GM21529 (cell line): Measurements from ENCODE around the gene CYP3A7.
"Not testable (repeated sequence)": the region's sequence is repeated elsewhere in the genome, so short reads cannot be mapped to it uniquely, and the experiment has no call there.

Experiments
- ATAC-seq: cut with Tn5 transposase; IDR thresholded peaks from one replicate; pipeline ENCODE4 v1.9.1; 2021; ENCODE audit not compliant: unreplicated experiment

The CYP3A7 gene

GRCh38 chr7:99734987-99735386 is at the start of gene CYP3A7:
CYP3A7 (minus strand) TSS chr7:99735196; CDS start chr7:99735093, 103 bp downstream.
- no peak for ATAC-seq

- no peak for ATAC-seq
Measured at GRCh38 chr7:99784007-99784406, 49.0 kb upstream of the CYP3A7 start, which contains the start of gene CYP3A4. CYP3A4 (minus strand) TSS chr7:99784184; CDS start chr7:99784081, 103 bp downstream.

- ATAC-seq = no peak
Measured at GRCh38 chr7:99782012-99782953, 47.3 kb upstream of the CYP3A7 start.

- ATAC-seq = no peak
Measured at GRCh38 chr7:99780588-99780987, 45.6 kb upstream of the CYP3A7 start.

GRCh38 chr7:99779949-99780348 is 45.0 kb upstream of the CYP3A7 start:
- ATAC-seq = no peak

GRCh38 chr7:99778880-99779279 is 43.9 kb upstream of the CYP3A7 start:
- ATAC-seq = no peak

- ATAC-seq = not testable (repeated sequence)
Measured at GRCh38 chr7:99773395-99773794, 38.4 kb upstream of the CYP3A7 start.

- no peak for ATAC-seq
Measured at GRCh38 chr7:99772565-99772964, 37.6 kb upstream of the CYP3A7 start.

- not testable (repeated sequence) for ATAC-seq
Measured at GRCh38 chr7:99769494-99769893, 34.5 kb upstream of the CYP3A7 start.

- ATAC-seq = no peak
Measured at GRCh38 chr7:99768471-99768870, 33.5 kb upstream of the CYP3A7 start.

- peak; percentile 88 for ATAC-seq
Measured at GRCh38 chr7:99767662-99768061, 32.7 kb upstream of the CYP3A7 start.

GRCh38 chr7:99766484-99767099 is 31.6 kb upstream of the CYP3A7 start:
- no peak for ATAC-seq

GRCh38 chr7:99764478-99764877 is 29.5 kb upstream of the CYP3A7 start:
- ATAC-seq = no peak

- ATAC-seq = no peak
Measured at GRCh38 chr7:99762680-99763327, 27.8 kb upstream of the CYP3A7 start.

- ATAC-seq = no peak
Measured at GRCh38 chr7:99755085-99755484, 20.1 kb upstream of the CYP3A7 start.

- ATAC-seq = no peak
Measured at GRCh38 chr7:99752356-99752755, 17.4 kb upstream of the CYP3A7 start.

GRCh38 chr7:99751322-99752052 is 16.5 kb upstream of the CYP3A7 start:
- ATAC-seq = not testable (repeated sequence)

GRCh38 chr7:99748846-99749579 is 14.0 kb upstream of the CYP3A7 start:
- ATAC-seq = no peak

GRCh38 chr7:99746915-99747314 is 11.9 kb upstream of the CYP3A7 start:
- not testable (repeated sequence) for ATAC-seq

GRCh38 chr7:99745395-99745794 is 10.4 kb upstream of the CYP3A7 start:
- not testable (repeated sequence) for ATAC-seq
